AG04450 (cell line): Measurements from ENCODE around the gene PRLH. TPM values are rescaled to one million over a fixed set of nuclear protein-coding genes. Genes with fewer than 3 reads are reported as not detected.

ENCODE experiments used
- CTCF ChIA-PET: fragments of 300-600, 350-600 bp; formaldehyde crosslinking; extraction: SDS; loops from one replicate; lab custom pipeline; 2022; ENCODE audit warnings: antibody characterized with exemption, inconsistent platforms; lab: Charles Lee
- POLR2A ChIA-PET: fragments of 350-600 bp; formaldehyde crosslinking; extraction: SDS; loops from one replicate; lab custom pipeline; 2021; ENCODE audit warnings: antibody characterized with exemption, inconsistent platforms; lab: Yijun Ruan, JAX
- DNase-seq: peaks from one replicate; pipeline ENCODE4 v3.0.0-alpha.2; 2011; ENCODE audit warnings: low read depth, low spot score
- H3K27ac ChIP-seq: one replicate; pipeline ENCODE4 v1.5.1; 2012; ENCODE audit warnings: low read depth, low read length, control low read depth
- H3K27me3 ChIP-seq: one replicate; pipeline ENCODE4 v1.6.0; 2012; ENCODE audit warnings: low read length; ENCODE audit not compliant: control insufficient read depth, insufficient read depth
- H3K4me3 ChIP-seq: 2 replicates; pipeline ENCODE4 v1.5.1; 2011; ENCODE audit warnings: mild to moderate bottlenecking, low read depth, low read length, control low read depth
- H3K9me3 ChIP-seq: 2 replicates; pipeline ENCODE4 v1.5.1; 2012; ENCODE audit warnings: low read length; ENCODE audit not compliant: control insufficient read depth, insufficient read depth
- CTCF ChIP-seq: IDR thresholded peaks from 2 replicates; pipeline ENCODE4 v1.5.1; 2011; ENCODE audit warnings: low read depth, low read length, control low read depth, inconsistent platforms
- polyA plus RNA-seq: library from polyadenylated mRNA; depleted of rRNA; stranded (reverse); fragments of >200 nt; gene quantifications from 2 replicates; pipeline ENCODE4 v1.2.3, GENCODE V29; 2011

Gene PRLH
- polyA plus RNA-seq, 1 experiment: not detected

DNA sequence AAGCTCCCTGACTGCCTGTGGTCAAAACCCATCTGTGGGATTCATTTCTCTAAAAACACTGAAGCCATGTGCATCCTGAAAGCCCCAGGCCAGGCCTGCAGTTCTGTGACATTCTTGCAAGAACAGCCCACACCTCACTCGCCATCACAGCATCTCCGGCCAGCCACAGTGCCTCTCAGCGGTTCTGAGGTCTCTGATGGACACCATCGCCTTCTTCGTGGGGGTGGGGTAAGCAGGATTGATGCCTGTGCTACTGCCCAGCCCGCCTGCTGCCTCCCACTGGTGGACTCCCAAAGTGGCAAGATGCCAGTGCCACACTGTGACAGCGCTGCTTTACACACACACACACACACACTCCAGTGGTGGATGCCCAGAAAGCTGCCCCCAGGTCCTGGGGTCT is 5.2 kb upstream of the PRLH start:
- H3K27me3 ChIP-seq: peaks cover 8% of the 10 kb centered on the region
- no peak overlapping the region for H3K27ac ChIP-seq
- H3K9me3 ChIP-seq: no peaks in the 10 kb centered on the region; the same call in 1 of the 2 replicates
- no peak for TF ChIP-seq CTCF
- H3K4me3 ChIP-seq: no peak overlapping the region
- ChIA-PET POLR2A (no interaction called here), CTCF (interaction anchor here (2.9 kb wide), 1 partner anchor 11 kb away, joined by 27 read pairs; no protein-coding TSS in a partner anchor)
- DNase-seq: no peak

DNA sequence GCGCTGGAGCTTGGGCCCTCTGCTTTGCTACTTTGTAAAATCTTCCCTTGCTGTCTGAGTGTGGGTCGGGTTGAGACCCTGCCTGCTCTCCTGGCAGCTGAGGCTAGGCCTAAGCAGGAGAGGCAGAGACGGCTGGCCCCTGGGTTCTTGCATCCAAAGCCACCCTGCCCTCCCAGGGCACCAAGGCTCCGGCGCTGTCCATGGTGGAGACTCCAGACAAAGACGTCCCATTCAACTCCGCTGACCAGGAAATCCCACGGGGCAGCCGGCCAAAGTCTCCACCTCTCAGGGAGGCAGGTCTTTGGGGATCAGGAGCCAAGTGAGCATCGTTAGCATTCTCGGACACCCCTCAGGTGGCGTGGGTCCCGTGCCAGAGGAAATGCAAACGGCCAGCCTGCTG is 2.6 kb upstream of the PRLH start:
- no peak for TF ChIP-seq CTCF
- Histone ChIP-seq H3K4me3 (no peak overlapping the region), H3K27me3 (peaks cover 8% of the 10 kb centered on the region), H3K27ac (no peak overlapping the region), H3K9me3 (peaks cover 6% of the 10 kb centered on the region; the same call in 1 of the 2 replicates)
- DNase-seq: no peak
- ChIA-PET POLR2A (no interaction called here), CTCF (interaction anchor here (2.9 kb wide), 1 partner anchor 8 kb away, joined by 27 read pairs; no protein-coding TSS in a partner anchor)

DNA sequence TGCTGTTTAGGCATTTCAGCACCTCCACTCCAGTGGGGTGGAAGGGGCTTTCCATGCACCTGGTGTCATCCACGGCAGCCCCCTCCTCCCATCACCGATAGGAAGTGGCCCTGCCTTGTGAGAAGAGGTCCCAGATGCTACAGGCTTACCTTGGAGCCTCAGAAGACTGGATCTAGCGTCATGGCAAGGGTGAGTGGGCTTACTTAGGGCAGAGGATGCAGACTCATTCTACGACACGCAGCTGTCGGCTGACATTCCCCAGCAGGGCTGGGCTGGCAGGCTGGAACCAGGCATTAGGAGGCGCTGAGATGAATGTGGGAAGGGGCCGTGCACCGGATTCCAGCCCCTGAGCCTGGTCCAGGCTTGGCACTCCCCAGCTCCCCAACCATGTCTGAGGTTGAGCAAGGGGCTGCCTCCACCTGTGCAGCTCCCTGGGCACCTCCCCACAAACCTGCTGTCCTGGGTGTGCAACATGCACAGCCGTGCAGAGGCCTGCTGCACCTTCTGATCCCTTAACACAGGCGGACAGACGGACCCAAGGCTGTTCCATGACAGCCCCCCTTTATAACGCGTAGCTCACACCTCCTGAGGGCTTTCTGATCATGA is 1.7 kb upstream of the PRLH start:
- POLR2A ChIA-PET: no interaction called here
- CTCF ChIA-PET: interaction anchor here (1.1 kb wide), 1 partner anchor 52 kb away, joined by 4 read pairs; no protein-coding TSS in a partner anchor

DNA sequence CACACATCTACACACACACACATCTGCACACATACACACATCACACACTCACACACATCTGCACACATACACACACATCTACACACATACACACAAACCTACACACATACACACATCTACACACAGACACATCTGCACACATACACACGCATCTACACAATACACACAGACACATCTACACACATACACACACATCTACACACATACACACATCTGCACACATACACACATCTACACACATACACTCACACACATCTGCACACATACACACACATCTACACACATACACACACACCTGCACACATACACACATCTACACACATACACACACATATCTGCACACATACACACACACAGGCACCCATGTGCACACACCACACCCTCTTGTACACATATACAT is 400 bp upstream of the PRLH start:
- ChIA-PET CTCF (interaction anchor here (1.6 kb wide), 1 partner anchor 53 kb away, joined by 7 read pairs; no protein-coding TSS in a partner anchor), POLR2A (no interaction called here)
- no peak for DNase-seq
- Histone ChIP-seq H3K27ac (no peak overlapping the region), H3K4me3 (no peak overlapping the region), H3K9me3 (peaks cover 6% of the 10 kb centered on the region; the same call in 1 of the 2 replicates), H3K27me3 (peaks cover 8% of the 10 kb centered on the region)
- TF ChIP-seq CTCF: no peak

More for the DNA sequence above, 1.7 kb upstream of the PRLH start:
- TF ChIP-seq CTCF: no peak
- peaks cover 8% of the 10 kb centered on the region for H3K27me3 ChIP-seq
- H3K9me3 ChIP-seq: peaks cover 6% of the 10 kb centered on the region; the same call in 1 of the 2 replicates
- H3K27ac ChIP-seq: no peak overlapping the region
- no peak for DNase-seq
- no peak overlapping the region for H3K4me3 ChIP-seq
